ENCODE measurements around the gene IPPK.

IPPK gene

GRCh38 chr9:92685022-92685421, 15.1 kb upstream of the IPPK start:
- DNase-seq: no peak

DNA sequence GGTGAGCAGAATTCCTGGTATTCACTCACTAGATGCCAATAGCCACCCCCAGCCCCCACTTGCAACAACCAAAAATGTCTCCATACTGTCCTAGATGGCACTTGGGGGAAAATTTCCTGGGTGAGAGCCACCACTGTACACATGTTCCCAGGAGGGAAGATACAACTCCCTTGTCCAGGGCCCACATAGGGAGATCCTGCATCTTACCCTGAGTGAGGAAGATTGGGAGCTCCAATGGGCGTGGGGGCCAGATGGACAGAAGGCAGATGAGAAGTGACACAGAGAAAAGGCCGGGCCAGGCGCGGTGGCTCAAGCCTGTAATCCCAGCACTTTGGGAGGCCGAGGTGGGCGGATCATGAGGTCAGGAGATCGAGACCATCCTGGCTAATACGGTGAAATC, 12.3 kb upstream of the IPPK start:
- DNase-seq: no peak

DNA sequence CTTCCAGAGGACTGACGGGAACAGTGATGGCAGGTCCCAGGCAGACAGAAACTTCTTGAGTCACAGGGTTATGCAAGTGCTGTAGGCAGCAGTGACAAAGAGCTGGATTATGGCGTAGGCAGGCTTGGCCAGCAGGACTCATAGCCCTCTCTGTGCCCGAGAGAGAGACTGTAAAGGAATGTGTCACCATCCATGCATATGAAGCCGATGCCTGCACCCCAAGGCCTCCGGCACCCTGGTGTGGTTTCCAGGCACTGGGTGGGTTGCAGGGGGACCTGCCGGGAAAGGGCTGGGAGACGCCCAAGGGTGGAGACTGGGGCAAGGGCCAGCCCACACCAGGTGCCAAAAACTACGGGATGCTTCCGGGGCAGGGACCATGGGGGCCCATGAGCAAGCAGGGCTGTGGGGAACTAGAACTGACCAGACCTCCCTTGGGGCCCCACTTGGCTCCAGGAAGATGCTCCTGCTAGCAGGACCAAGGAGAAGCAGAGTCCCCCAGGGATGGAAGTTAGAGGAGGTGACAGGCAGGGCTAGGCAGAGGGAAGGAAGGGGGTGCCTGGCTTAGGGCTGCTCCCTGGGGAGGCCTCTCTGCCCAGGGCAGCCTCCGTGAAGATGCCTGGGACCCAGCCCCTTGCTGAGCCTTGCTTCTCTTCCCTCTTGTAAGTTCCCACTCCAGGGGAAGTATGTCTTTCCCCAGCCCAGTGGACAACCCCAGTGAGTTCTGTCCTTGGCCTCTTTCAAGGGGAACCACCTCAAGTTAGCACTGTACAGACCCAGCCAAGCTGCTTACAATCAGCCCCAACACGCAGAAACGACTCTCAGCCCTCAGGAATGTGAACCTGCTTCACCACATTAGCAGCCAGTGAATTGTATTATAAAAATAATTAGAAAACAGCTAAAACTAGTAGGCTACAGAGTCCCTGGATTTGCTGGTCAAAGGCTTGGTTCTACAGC, 10.5 kb upstream of the IPPK start:
- no peak for DNase-seq

GRCh38 chr9:92679413-92680165, 9.7 kb upstream of the IPPK start:
- no peak for DNase-seq

GRCh38 chr9:92671323-92671722, 1.4 kb upstream of the IPPK start:
- no peak for DNase-seq

- no peak for DNase-seq
Observed at GRCh38 chr9:92669527-92669889, 423 bp downstream of the IPPK start.

DNA sequence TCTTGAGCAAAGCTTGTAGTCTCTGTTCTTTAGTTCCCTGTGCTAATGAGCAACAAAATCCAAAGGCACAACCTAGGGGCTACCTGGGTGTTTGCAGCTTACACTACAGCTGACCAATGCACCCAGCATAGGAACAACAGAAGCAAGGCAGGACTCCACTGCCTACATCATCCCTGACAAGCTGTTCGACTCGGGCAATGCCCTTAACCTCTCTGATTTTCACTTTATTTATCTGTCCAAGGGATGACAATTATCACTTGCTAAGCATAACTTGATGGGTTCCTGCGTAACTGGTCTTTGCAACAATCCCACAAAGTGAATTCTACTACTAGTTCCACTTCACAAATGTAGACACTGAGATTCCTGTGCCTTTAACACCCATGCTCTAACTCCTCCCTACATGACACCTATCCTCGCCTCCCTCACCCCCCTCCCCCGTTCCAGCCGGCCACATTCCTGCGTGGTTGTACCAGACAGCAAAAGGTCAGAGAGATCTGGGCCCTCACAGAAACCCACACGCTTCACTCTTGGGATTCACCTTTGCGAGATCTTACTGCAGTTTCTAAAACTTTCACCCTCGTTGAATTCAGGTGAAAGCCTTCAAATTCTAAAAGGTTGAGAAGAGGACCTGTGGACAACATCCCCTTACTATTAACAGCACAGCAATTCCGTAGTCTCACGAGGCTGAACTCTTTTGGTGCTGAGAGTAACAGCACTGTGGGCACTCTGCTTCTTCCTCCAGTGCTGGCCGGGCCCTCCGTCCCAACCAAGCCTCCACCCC, 995 bp downstream of the IPPK start:
- no peak for DNase-seq

DNA sequence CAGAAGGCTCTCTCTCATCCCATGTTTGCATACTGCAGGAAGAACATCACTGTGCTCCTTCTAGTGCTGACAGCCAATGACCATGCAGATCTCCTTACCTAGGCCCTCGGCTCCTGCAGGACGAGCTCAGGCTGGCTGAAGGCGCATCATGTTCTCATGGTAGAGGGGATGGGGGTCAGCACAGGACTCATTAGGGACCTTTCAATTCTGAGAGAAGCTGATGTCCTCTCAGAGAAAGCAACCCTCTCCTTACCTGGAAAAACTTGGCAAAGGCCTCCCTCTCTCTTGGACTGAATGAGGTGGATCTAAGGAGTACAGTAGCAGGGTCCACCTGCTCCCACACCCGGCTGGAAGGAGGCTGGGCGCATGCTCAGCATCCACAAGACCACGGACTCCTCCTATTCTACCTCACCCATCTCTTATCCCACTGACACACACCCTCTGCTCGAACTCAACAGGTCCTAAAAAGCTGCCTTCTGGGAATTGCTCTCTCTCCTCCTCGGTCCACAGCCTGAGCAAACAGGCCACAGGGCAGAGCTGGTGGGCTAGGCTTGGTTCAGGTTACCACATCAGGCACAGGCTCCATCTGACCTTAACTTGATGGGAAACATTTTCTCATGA, 2.9 kb downstream of the IPPK start:
- no peak for DNase-seq

- no peak for DNase-seq
Observed at GRCh38 chr9:92666236-92666635, 3.7 kb downstream of the IPPK start.

GRCh38 chr9:92665836-92666235, 4.1 kb downstream of the IPPK start:
- no peak for DNase-seq

GRCh38 chr9:92664394-92665152, 5.4 kb downstream of the IPPK start:
- DNase-seq: peak; percentile 14

DNA sequence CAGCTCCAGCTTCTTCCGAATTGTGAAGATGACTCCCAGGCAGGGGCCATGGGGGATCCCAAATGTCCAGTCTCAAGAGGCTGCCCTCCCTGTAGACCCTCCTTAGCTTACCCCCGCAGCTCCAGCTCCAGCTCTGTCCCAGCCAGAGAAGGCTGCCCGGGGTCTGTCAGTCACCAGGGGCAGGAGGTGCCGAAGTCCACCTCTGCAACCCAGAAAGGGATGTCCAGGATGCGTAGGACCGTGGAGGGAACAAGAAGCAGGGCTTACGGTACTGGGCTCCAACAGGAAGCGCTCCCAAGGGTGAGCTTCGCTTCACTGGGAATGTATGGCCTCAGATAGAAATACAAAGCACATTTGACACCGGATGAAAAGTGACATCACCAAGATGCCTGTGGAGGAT, 6.0 kb downstream of the IPPK start:
- no peak for DNase-seq

DNA sequence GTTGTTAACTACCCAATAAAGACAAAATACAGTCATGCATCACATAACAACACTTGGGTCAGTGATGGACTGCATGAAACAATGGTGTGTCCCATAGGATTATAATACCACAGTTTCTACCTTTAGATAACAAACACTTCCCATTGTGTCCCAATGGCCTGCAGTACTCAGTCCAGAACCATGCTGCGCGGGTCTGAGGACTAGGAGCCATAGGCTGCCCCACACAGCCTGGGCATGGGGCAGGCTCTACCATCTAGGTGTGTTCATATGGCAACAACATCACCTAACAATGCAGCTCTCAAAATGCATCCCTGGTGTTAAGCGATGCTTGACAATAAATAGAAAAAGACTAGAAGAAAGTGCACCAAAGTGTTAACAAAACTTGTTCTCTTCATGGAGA, 6.8 kb downstream of the IPPK start:
- no peak for DNase-seq

DNA sequence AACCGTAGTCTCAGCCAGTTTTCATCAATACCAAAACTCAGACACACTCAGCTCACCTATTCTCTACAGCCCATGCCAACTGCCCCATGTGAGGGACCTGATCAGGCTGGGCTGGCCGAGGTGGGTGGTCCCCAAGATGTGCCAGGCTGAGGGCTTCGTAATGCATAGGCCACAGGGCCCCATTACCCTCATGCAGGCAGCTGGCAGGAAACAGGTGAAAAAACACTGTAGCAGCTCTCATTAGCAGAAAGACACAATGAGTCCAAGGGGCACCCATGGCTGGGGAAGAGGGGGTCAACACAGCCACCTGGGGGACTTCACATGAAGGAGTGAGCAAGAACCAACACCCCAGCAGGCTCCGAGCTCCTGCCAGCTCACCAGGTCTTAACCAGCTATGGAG, 8.2 kb downstream of the IPPK start:
- no peak for DNase-seq

DNA sequence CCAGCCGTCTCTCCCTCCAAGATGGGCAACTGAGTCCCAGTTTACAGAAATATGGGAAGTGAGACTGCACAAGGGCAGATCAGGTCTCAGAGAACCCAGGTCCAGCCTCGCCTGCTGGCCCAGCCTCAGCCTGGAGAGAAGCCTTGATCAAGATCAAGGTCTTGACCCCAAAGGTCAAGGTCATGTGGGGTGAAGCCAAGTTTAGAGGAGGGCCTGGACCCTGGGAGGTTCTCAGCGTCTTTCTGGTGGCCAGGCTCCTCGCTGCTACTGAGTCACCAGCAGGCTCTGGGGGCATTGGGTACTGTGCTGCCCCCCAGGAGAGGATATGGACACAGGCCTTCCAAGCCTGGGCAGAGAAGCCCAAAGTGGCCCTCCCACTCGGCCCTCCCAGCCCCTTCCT, 8.8 kb downstream of the IPPK start:
- DNase-seq: no peak

DNA sequence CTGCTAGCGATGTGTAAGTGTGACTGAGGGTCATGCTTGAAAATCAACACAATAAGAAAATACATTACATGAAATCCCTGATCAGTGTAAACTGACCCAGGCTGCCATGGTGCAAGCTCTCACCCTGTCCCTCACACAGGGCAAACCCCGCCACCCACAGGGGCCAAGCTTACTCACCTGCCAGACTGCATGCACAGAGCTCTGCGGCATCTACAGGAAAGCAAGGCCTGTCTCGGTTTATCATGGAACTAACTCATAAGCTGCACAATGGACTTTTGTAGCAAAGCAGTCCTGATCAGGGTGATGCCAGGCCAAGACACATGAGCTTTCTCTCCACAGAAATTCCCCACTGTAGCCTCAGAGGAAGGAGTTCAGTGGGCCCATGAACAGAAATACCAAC, 9.7 kb downstream of the IPPK start:
- DNase-seq: no peak

DNA sequence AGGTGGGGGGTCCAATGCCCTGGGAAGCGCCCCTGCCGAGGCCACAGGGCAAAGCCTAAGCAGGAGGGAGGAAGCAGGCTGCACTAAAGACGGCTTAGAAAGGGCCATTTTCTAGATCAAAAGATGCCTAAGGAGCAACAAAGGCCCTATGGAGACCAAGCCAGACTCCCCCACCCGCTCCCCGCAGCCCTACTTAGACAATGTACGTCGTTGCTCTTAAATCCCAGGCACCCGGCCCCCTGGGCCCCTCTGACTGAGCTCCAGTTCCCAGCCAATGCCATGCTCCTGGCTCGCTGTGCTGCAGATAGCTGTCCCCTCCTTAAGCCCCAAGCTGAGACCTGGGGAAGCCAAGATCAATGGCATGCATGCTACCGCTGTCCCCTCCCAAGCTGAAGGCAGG, 10.3 kb downstream of the IPPK start:
- DNase-seq: no peak

- no peak for DNase-seq
Observed at GRCh38 chr9:92658611-92659010, 11.3 kb downstream of the IPPK start.

DNA sequence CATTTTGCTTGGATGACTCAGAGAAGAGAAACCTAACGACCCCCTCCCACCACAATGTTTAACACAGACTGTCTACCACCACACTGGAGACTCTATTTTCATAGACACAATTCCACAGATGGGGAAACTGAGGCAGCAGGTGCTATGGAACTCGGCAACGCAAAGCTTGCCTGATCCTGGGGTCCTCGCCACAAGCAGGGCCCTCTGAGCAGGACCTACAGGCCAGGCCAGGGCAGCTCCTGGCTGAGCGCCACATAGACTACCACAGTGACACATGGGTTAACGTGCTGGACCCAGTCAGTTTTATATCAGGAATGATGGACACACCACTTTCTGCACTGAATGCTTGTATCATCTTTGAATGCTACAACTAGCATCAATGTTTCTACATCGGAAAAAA, 11.8 kb downstream of the IPPK start:
- no peak for DNase-seq

DNA sequence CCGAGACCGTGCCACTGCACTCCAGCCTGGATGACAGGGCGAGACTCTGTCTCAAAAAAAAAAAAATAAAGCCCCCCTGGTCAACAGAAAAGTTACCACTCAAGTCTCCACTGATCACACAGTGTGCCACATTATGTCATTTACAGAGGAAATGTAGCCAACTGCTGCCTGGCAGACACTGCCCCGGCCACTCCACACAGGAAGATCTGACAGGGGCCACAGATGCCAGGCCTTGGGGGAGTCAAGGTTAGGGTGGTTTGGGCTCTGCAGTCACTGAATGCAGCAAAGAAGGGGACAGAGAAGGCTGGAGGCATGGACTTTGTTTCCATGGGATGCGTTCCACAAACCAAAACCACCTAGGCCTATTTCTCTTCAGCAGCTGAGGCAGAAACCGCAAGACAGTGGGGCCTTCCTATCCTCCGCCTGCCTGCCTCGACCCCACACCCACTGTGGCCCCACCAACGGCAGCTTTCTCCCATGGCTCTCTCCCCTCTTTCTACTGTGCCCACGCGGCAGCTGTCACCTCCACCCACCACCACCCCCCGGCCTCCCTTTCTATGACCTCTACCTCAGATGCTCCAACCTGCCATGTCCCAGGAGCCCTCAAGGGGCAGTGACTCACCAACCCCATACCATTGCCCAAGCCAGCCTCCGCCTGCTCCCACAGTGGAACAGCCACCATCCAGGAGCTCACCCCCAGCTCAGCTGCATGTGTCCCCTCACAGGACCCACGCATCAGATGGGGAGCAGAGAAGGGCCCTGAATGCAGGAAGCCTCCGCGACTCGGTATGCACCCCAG, 12.4 kb downstream of the IPPK start:
- no peak for DNase-seq

DNA sequence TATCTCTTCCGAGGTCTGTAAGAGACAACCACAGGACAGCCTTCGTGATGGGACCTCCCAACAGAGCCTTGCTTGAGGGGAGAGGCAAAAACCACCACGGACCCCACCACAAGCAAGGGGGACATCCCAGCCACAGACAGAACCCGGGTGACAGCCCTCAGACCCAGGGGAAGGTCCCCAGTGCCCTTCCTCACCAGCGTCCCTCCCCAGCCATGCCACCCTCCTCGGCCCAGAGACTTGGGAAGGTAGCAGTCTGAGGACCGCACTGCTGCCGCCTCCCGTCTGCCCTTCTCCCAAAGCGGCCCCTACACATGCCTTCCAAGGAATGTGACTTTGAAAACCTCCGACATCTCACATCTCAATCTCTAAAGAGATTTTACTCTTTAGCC, 13.4 kb downstream of the IPPK start:
- DNase-seq: no peak

All from MV-4-11 (cell line).